Cardiac fibroblast (primary cell): ENCODE results near the gene ABHD17A.

Experiments used
- DNase-seq, 2 donors: peaks; one replicate each; pipeline versions ENCODE4 v3.0.0 to v3.0.0-alpha.2; 2010; ENCODE audit warnings: low read depth in 2 of 2
- H3K4me3 ChIP-seq, 2 donors: replicated peaks in 1 of 2; 1 replicate in 1 of 2; 2 replicates in 1 of 2; pipeline ENCODE4 v1.5.1; 2011; ENCODE audit warnings: low read depth in 2 of 2, low read length in 2 of 2, mild to moderate bottlenecking in 2 of 2, moderate library complexity in 1 of 2
- TF ChIP-seq, protein P1 (sequence below): IDR thresholded peaks from one replicate; pipeline ENCODE4 v1.5.1; 2011; ENCODE audit warnings: low read depth, mild to moderate bottlenecking, low read length, inconsistent platforms

ABHD17A gene

GRCh38 chr19:1840541-1841115, 44.7 kb downstream of the ABHD17A start:
- H3K4me3 ChIP-seq = peak overlapping the region; percentile 6 to 43
- TF ChIP-seq, protein P1, sequence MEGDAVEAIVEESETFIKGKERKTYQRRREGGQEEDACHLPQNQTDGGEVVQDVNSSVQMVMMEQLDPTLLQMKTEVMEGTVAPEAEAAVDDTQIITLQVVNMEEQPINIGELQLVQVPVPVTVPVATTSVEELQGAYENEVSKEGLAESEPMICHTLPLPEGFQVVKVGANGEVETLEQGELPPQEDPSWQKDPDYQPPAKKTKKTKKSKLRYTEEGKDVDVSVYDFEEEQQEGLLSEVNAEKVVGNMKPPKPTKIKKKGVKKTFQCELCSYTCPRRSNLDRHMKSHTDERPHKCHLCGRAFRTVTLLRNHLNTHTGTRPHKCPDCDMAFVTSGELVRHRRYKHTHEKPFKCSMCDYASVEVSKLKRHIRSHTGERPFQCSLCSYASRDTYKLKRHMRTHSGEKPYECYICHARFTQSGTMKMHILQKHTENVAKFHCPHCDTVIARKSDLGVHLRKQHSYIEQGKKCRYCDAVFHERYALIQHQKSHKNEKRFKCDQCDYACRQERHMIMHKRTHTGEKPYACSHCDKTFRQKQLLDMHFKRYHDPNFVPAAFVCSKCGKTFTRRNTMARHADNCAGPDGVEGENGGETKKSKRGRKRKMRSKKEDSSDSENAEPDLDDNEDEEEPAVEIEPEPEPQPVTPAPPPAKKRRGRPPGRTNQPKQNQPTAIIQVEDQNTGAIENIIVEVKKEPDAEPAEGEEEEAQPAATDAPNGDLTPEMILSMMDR = no peak
- peak; percentile 50 to 60 for DNase-seq

GRCh38 chr19:1839658-1840540, 45.4 kb downstream of the ABHD17A start:
- DNase-seq = no peak
- TF ChIP-seq, protein P1 = no peak
- no peak overlapping the region for H3K4me3 ChIP-seq

GRCh38 chr19:1837625-1838105, 47.6 kb downstream of the ABHD17A start:
- TF ChIP-seq, protein P1 = peak; percentile 97
- no peak overlapping the region for H3K4me3 ChIP-seq
- peak; percentile 36 to 41 for DNase-seq

- TF ChIP-seq, protein P1 = no peak
- DNase-seq = no peak
- no peak overlapping the region for H3K4me3 ChIP-seq
Measured at GRCh38 chr19:1837222-1837565, 48.1 kb downstream of the ABHD17A start.

DNA sequence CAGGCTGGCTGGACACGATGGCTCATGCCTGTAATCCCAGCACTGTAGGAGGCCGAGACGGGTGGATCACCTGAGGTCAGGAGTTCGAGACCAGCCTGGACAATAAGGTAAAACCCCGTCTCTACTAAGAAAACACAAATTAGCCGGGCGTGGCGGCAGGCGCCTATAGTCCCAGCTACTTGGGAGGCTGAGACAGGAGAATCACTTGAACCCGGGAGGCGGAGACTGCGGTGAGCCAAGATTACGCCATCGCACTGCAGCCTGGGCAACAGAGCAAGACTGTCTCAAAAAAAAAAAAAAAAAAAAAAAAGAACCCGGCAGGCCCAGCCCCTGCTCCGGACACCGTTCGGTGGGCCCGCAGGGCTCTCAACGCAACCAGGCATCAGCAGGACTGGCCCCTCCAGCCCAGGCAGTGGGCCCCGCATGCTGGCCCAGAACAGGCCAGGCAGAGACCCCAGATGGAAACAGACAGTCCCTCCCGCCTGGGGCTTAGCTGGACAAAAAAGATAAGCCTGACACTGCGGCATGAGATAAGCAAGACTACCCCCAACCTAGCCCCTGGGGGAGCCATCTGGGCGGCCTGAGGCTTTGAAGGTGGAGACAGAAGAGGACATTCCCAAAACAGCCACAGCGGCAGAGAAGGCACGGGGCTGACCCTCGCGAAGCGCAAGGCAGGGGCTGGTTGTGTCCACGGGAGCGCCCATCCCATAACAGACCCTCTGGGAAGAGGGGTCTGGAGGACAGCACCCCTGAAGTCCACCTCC, 48.7 kb downstream of the ABHD17A start:
- no peak for DNase-seq
- no peak overlapping the region for H3K4me3 ChIP-seq
- TF ChIP-seq, protein P1 = no peak

DNA sequence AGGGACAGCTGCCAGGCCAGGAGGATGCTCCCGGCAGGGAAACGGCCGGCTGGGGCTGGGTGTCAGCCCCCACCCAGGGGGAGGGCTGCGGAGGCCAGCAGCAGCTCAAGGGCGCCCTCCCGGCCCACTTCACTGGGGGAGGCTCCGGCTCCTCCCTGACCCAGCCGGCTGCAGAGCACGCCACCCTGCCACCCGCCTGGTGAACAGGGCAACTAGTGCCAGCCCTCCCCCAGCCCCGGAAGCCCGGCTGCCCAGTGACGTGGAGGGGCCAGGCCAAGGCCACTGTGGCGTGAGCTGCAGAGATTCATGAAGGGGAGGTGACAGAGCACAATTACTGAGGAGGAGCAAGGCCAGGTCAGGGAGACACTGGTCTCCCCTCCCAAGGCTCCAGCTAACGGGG, 51.8 kb downstream of the ABHD17A start:
- TF ChIP-seq, protein P1 = no peak
- no peak for DNase-seq
- no peak overlapping the region for H3K4me3 ChIP-seq
